HepG2 (cell line): ENCODE measurements around the gene EFNA2. TPM values are rescaled to one million over a fixed set of nuclear protein-coding genes. Genes with fewer than 3 reads are reported as not detected.

ENCODE experiments used
- HES4 ChIP-seq: sonication (generic); formaldehyde crosslinking; IDR thresholded peaks from 2 replicates; pipeline ENCODE4 v1.9.0; 2021; ENCODE audit warnings: mild to moderate bottlenecking, missing genetic modification reagents, borderline replicate concordance
- HNF4G ChIP-seq, 2 experiments: sonication (generic) in 1 of 2; formaldehyde crosslinking in 1 of 2; IDR thresholded peaks; 2 replicates each; pipeline versions ENCODE4 v1.4.0 to v1.6.1; 2011 to 2020; ENCODE audit warnings: borderline replicate concordance in 2 of 2, low read depth in 2 of 2, mild to moderate bottlenecking in 2 of 2, low read length in 1 of 2, missing genetic modification reagents in 1 of 2, moderate library complexity in 1 of 2
- MTF2 ChIP-seq: sonication (generic); formaldehyde crosslinking; IDR thresholded peaks from 2 replicates; pipeline ENCODE4 v1.5.0; 2020; ENCODE audit warnings: missing genetic modification reagents, borderline replicate concordance
- MYPOP ChIP-seq: sonication (generic); formaldehyde crosslinking; IDR thresholded peaks from 2 replicates; pipeline ENCODE4 v1.8.1; 2023; ENCODE audit warnings: mild to moderate bottlenecking, moderate library complexity, missing genetic modification reagents
- PCBP2 ChIP-seq: fragments of 200-400 bp; formaldehyde crosslinking; optimal IDR thresholded peaks from 2 replicates; pipeline ENCODE3; 2018; ENCODE audit warnings: low read length, low read depth; ENCODE audit not compliant: poor library complexity, severe bottlenecking
- PHF21A ChIP-seq: sonication (generic); formaldehyde crosslinking; IDR thresholded peaks from 2 replicates; pipeline ENCODE4 v1.5.0; 2020; ENCODE audit warnings: mild to moderate bottlenecking, missing genetic modification reagents
- ZGPAT ChIP-seq: IDR thresholded peaks from 2 replicates; pipeline ENCODE4 v1.6.1; 2016; ENCODE audit warnings: mild to moderate bottlenecking
- ZNF253 ChIP-seq: sonication (generic); formaldehyde crosslinking; IDR thresholded peaks from 2 replicates; pipeline ENCODE4 v1.8.0; 2022; ENCODE audit warnings: mild to moderate bottlenecking, missing genetic modification reagents, borderline replicate concordance
- ZNF329 ChIP-seq: sonication (generic); formaldehyde crosslinking; IDR thresholded peaks from 2 replicates; pipeline ENCODE4 v1.9.0; 2021; ENCODE audit warnings: low read depth, mild to moderate bottlenecking, missing genetic modification reagents
- ZNF33A ChIP-seq: sonication (generic); formaldehyde crosslinking; IDR thresholded peaks from 2 replicates; pipeline ENCODE4 v1.5.1; 2020; ENCODE audit warnings: missing genetic modification reagents, mild to moderate bottlenecking, moderate library complexity, borderline replicate concordance
- ZNF577 ChIP-seq: sonication (generic); formaldehyde crosslinking; IDR thresholded peaks from 2 replicates; pipeline ENCODE4 v1.4.0; 2020; ENCODE audit warnings: mild to moderate bottlenecking, low read depth, missing genetic modification reagents, borderline replicate concordance
- ZNF646 ChIP-seq: sonication (generic); formaldehyde crosslinking; IDR thresholded peaks from 2 replicates; pipeline ENCODE4 v1.9.0; 2021; ENCODE audit warnings: mild to moderate bottlenecking, missing genetic modification reagents
- ZNF773 ChIP-seq: sonication (generic); formaldehyde crosslinking; IDR thresholded peaks from 2 replicates; pipeline ENCODE4 v1.4.0; 2020; ENCODE audit warnings: missing genetic modification reagents, borderline replicate concordance
- polyA plus RNA-seq, 8 experiments: library from polyadenylated mRNA; depleted of rRNA in 3 of 8; stranded (reverse) in 7 of 8; unstranded in 1 of 8; fragments of >200 nt; fragmentation: Illumina TruSeq in 4 of 8; extraction: Trizol in 4 of 8; gene quantifications; 2 replicates each; pipeline versions ENCODE4 v1.2.1 to v1.2.3, GENCODE V29; 2011 to 2016; ENCODE audit warnings: low read depth in 4 of 8, missing spikeins in 1 of 8, mixed read lengths in 1 of 8; ENCODE audit not compliant: insufficient read depth in 1 of 8
- total RNA-seq, 5 experiments: library from RNA; depleted of rRNA; stranded (reverse); fragments of >200 nt; fragmentation: Illumina TruSeq; extraction: Trizol; gene quantifications; 2 replicates each; pipeline ENCODE4 v1.2.3, GENCODE V29; 2016; ENCODE audit warnings: low read depth in 1 of 5
- TF ChIP-seq, protein P1 (sequence below): IDR thresholded peaks from 2 replicates; pipeline ENCODE4 v1.6.1; 2016; ENCODE audit warnings: missing compliant biosample characterization, missing genetic modification reagents, borderline replicate concordance
- TF ChIP-seq, protein P2 (sequence below): fragments of 450-650 bp; IDR thresholded peaks from 2 replicates; pipeline ENCODE4 v1.6.1; 2016

The EFNA2 gene
- total and polyA plus RNA-seq, 2 of the 13 experiments (the other 11 are each of a cell fraction or from before 2014, with no cell fraction given), result 6.0 to 9.9 TPM

- TF ChIP-seq ZNF646 (CRISPR knock-in tag) (no peak), PCBP2 (no peak), PHF21A (CRISPR knock-in tag) (peak; percentile 70), ZGPAT (CRISPR knock-in tag) (peak; percentile 77), ZNF577 (no peak), HNF4G (IDR thresholded peaks at IDR 0.05; ENCODE audit: borderline replicate concordance, low read depth, low read length) (peak; percentile 70; the same call in 1 of the 2 replicates), HNF4G (CRISPR knock-in tag; IDR thresholded peaks at IDR 0.05; ENCODE audit: borderline replicate concordance, low read depth) (no peak), ZNF773 (CRISPR knock-in tag) (no peak), ZNF329 (CRISPR knock-in tag) (no peak), HES4 (CRISPR knock-in tag) (no peak), ZNF33A (CRISPR knock-in tag) (0 out of 2 replicates have a peak, but pooled peaks have one; percentile 72), MYPOP (CRISPR knock-in tag) (no peak; the same call in 1 of the 2 replicates), ZNF253 (CRISPR knock-in tag) (0 out of 2 replicates have a peak, but pooled peaks have one; percentile 19), MTF2 (CRISPR knock-in tag) (0 out of 2 replicates have a peak, but pooled peaks have one; percentile 38)
- TF ChIP-seq, protein P1, sequence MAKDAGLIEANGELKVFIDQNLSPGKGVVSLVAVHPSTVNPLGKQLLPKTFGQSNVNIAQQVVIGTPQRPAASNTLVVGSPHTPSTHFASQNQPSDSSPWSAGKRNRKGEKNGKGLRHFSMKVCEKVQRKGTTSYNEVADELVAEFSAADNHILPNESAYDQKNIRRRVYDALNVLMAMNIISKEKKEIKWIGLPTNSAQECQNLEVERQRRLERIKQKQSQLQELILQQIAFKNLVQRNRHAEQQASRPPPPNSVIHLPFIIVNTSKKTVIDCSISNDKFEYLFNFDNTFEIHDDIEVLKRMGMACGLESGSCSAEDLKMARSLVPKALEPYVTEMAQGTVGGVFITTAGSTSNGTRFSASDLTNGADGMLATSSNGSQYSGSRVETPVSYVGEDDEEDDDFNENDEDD, result peak; percentile 26; the same call in 1 of the 2 replicates
- TF ChIP-seq, protein P2, sequence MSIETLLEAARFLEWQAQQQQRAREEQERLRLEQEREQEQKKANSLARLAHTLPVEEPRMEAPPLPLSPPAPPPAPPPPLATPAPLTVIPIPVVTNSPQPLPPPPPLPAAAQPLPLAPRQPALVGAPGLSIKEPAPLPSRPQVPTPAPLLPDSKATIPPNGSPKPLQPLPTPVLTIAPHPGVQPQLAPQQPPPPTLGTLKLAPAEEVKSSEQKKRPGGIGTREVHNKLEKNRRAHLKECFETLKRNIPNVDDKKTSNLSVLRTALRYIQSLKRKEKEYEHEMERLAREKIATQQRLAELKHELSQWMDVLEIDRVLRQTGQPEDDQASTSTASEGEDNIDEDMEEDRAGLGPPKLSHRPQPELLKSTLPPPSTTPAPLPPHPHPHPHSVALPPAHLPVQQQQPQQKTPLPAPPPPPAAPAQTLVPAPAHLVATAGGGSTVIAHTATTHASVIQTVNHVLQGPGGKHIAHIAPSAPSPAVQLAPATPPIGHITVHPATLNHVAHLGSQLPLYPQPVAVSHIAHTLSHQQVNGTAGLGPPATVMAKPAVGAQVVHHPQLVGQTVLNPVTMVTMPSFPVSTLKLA, result no peak
Observed at GRCh38 chr19:1324806-1325567, 39.3 kb downstream of the EFNA2 start (continued).
